Gastrocnemius medialis (tissue), 4 donors: Measurements from ENCODE around the gene APP.

Experiments used
- CTCF ChIP-seq, 5 experiments: fragments of 450-650 bp in 3 of 5; fragments of 200-600 bp in 2 of 5; sonication (generic) in 2 of 5; IDR thresholded peaks in 4 of 5; conservative IDR thresholded peaks in 1 of 5; 1 replicate in 4 of 5; 2 replicates in 1 of 5; pipeline ENCODE4 v1.5.1; 2016 to 2019; ENCODE audit warnings: antibody characterized with exemption in 5 of 5, mild to moderate bottlenecking in 3 of 5, moderate library complexity in 3 of 5
- POLR2A ChIP-seq, 2 donors: fragments of 450-650 bp; IDR thresholded peaks; one replicate each; pipeline ENCODE4 v1.6.1; 2017; ENCODE audit warnings: antibody characterized with exemption in 2 of 2, mild to moderate bottlenecking in 2 of 2, moderate library complexity in 2 of 2

GRCh38 chr21:26050857-26051256, 119.7 kb downstream of the APP start:
- TF ChIP-seq CTCF (IDR thresholded peaks at IDR 0.05 in 4 of 5, conservative IDR thresholded peaks at IDR 0.05 in 1 of 5) (no peak), POLR2A (IDR thresholded peaks at IDR 0.05) (no peak)
